8988T (cell line): ENCODE results near the gene FAM13B.
"Not testable (repeated sequence)": the region's sequence is repeated elsewhere in the genome, so short reads cannot be mapped to it uniquely, and the experiment has no call there.

Source experiments
- DNase-seq: peaks from one replicate; pipeline ENCODE4 v3.0.0; 2011

The FAM13B gene

DNA sequence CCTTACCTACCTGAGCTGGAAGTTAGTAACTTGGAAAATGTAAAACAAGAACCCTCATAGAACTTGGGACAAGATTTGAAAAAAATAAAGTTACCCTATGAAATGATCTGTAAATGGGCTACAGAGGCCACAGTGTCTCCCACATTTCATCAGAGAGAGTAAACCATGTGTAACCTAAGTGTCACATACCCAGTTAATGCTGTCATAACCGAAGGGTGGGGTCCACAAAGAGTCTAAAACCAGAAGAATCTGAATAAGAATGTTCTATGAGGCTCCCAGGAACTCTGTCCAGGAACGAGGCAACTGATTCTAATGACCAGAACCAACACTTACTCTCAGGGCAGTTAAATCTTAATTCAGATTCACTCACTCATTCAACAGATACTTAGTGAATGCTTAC lies 1.0 kb upstream of the FAM13B start:
- DNase-seq: no peak

DNA sequence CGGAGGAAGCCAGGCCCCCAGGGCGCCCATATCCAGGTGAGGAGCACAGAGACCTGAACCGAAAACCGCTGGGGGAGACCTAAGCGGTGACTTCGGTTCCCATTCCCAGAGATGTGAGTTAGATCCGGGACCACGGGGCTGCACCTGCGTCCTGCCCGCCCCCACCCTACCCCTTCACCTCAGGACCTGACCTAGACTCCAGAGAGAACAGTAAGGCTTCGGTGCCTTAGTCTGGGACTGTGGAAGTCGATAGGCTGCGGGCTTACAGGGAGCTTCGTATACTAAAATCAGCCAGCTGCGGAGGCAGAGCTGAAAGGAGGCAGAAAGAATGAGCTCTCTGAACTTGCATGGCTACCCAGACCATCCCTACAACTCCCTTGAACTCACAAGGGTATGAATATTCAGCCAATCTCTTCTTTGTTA lies 518 bp upstream of the FAM13B start:
- no peak for DNase-seq

DNA sequence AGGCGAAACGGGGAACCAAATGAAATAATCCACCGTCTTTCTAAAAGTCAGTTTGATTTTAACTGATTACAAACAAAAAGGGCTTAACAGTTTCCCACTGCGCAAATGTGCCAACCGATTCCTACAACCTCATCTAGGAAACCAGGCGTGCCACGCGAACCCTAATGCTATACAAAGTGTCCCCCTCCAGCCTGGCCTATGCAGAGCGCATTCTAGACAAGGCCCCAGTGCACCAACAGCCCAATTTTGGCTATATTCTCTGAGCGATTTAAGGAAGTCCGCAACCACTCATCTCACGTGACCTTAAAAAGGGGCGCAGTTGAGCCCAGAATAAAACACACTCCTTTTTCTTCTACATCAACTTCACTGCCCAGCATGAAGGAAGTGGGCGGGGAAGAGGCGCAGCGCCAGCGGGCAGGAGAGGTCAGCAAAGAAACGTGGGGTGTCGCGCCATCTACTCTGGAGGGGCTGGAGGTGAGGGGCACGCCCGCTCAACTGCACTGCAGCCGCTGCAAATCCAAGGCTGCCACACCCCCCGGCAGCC lies 779 bp downstream of the FAM13B start:
- no peak for DNase-seq

DNA sequence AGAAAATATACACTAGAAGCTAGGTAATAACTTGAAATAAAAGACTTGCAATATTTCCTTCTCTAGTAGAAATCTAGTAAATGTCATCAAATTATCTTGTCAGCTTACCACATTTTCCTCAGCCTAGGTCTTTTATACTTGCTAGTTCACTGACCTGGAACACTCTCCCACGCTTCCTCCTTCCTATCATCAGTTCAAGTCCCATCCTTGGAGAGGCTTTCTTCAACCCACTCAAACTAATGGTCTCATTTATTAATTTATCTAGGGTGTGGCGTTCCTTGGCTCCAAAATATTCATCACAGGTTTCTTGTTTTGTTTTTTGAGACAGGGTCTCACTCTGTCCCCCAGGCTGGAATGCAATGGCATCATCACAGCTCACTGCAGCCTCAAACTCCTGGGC lies 2.9 kb downstream of the FAM13B start:
- no peak for DNase-seq

GRCh38 chr5:138029501-138029900 lies 3.4 kb downstream of the FAM13B start:
- no peak for DNase-seq

DNA sequence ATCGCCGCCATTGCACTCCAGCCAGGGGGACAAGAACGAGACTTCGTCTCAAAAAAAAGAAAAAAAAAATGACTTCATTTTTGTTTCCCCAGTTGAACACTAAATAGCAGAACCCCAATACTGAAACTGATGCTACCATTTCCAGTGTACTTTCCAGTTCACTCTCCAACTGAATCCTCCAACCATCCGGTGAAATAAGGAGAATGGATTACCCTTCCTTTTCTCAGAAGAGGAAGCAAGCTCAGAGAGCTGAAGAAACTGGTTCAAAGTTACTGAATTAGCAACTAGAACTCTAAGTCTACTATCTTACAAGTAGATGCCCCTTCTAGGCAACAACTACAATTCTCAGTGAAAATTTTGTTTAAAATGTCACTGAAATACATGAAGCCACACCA lies 3.9 kb downstream of the FAM13B start:
- no peak for DNase-seq

- DNase-seq: not testable (repeated sequence)
Observed at GRCh38 chr5:138028262-138028970, 4.5 kb downstream of the FAM13B start.

- DNase-seq: not testable (repeated sequence)
Observed at GRCh38 chr5:138026793-138027192, 6.1 kb downstream of the FAM13B start.

DNA sequence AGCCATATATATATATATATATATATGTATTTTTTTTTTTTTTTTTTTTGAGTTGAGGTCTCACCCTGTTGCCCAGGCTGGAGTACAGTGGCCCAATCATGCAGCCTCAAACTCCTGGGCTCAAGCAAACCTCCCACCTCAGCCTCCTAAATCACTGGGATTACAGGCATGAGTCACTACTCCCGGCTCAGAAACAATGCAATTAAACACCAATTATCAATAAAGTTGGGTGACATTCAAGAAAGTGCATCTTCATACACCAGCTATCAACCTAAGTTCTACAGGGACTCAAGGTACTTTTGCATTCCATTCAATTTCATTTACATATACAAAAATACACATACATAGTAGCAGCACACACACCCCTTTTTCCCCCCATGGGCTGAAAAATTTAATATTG lies 7.6 kb downstream of the FAM13B start:
- DNase-seq: no peak

- no peak for DNase-seq
Observed at GRCh38 chr5:138024117-138024516, 8.8 kb downstream of the FAM13B start.

DNA sequence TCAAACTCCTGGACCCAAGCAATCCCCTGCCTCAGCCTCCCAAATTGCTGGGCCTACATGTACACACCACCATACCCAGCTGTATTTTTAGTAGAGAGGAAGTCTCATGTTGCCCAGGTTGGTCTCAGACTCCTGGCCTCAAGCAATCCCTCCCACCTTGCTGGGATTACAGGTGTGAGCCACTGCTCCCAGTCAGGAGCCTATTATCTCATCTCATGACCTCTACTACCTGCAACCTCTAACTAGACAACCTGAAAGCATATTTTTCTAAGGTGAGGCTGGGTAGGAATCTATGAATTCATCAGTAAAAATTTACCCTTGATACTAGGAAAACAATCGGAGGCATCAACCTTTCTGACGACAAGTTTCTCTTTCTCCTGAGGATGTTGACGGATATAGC lies 10.0 kb downstream of the FAM13B start:
- DNase-seq: no peak

DNA sequence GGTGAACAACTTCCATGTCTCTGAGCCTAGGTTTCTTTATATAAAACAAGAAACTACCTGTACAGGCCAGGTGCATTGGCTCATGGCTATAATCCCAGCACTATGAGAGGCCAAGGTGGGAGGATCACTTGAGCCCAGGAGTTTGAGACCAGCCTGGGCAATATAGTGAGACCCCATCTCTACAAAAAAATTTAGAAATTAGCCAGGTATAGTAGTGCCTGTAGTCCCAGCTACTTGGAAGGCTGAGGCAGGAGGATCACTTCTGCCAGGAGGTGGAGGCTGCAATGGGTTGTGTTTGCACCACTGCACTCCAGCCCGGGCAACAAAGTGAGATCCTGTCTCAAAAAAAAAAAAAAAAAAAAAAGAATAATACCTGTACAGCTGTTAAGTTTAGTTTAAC lies 11.1 kb downstream of the FAM13B start:
- no peak for DNase-seq

DNA sequence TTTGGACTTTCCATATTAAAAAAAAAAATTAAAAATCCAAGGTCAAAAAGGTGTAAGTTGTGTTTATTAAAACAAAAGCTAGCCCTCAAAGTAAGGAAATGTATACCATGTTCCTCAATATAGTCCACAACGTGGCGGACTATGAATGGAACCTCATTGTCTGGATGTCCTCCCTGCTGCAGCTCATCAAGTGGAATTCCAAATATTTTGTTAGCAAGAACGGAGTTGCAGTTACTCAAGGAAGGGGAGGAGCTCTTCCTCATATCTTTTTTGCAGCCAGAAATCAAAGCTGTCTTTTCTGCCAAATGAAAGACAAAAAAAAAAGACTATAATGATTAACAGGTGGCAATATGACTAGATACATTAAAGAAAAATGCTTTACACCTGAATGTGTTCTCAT lies 14.0 kb downstream of the FAM13B start:
- DNase-seq: no peak

- no peak for DNase-seq
Observed at GRCh38 chr5:138015916-138016315, 17.0 kb downstream of the FAM13B start.

DNA sequence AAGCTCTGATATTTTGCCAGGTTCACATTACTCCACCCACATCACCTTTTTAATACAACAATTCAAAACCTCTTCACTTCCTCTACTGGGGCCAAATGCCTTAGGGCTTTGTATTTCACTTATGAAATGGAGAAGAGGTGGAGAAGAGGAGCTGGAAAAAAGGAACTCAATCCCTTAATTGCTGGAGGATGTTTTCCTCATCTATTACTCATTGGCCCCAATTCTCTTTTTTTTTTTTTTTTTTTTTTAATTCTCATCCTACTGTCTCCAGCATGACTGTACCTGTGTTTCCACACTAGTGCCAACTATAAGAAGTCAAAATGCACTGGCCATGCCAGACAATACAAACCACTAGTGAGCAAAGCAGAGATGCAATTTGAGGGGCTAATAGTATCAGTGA lies 20.9 kb downstream of the FAM13B start:
- no peak for DNase-seq

- DNase-seq: no peak
Observed at GRCh38 chr5:138000102-138000723, 32.7 kb downstream of the FAM13B start.

DNA sequence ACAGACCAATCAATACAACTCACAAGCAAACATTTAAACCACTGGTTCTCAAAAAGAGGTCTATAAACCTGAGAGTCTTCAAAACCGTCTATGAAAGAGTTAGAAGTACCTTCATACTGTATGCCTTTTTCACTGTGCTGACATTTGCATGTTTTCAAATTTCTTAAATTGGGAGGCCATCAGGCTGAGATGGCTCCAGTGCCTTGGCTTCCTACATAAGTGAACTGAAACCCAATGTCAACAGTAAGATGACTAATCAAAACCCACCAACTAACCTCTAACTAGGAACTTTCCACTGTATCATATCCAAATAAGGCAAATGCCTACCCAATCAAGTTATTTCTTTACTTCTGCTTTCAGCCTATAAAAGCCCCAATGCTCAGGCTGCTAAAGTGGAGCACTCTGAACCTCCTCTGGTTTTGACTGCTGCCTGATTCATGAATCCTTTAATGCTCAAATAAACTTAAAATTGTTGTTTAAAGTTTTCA lies 35.1 kb downstream of the FAM13B start:
- DNase-seq: no peak

GRCh38 chr5:137995749-137996128 lies 37.1 kb downstream of the FAM13B start:
- DNase-seq: no peak

- DNase-seq: no peak
Observed at GRCh38 chr5:137995077-137995748, 37.7 kb downstream of the FAM13B start.

DNA sequence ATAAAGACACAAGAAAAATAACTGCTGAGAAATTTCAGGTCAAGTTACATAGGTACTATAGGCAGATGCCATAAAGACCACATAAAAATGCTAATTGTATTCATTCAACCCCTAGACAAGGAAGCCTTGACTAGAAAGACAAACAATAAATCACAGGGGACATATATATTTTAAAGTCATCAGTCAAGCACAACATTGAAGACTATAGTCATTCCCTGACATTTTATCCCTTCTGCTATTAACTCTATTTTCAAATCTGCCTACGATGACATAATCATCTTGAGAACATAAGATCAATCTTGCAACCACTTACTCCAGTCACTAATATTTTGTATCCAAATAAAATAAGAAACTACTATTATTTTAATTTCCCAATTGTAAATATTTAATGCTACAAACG lies 38.3 kb downstream of the FAM13B start:
- DNase-seq: no peak

DNA sequence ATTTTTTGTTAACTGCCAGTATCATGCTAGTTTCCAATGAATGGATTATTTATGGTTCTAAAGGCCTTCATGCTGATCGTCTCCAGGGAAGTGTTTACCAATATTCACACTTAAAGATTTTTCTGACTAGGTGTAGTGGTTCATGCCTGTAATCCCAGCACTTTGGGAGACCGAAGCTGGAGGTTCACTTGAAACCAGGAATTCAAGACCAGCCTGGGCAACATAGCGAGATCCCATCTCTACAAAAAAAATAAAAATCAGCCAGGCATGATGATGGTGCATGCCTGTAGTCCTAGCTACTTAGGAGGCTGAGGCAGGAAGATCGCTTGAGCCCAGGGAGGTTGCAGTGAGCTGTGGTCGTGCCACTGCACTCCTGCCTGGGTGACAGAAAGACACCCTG lies 43.5 kb downstream of the FAM13B start:
- no peak for DNase-seq

DNA sequence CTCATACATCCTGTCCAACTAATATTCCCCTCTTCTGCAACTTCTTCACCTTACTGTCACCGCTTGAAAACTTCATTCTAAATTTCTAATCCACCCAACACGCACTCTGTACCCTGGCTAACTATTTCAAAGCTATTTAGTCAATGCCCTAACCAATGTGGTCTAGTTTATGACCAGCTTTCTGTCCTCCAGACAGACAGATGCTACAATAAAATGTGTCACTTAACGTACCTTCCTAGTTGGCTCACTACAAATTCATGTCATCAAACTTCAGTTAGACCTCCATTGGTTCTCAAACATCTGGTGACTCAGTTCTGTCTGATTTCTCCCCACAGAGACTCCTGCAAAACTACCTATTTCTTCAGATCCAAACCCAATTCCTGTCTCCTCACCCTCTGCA lies 57.7 kb downstream of the FAM13B start:
- DNase-seq: no peak

GRCh38 chr5:137970384-137970783 lies 62.5 kb downstream of the FAM13B start:
- DNase-seq: not testable (repeated sequence)

GRCh38 chr5:137960819-137961218 lies 72.1 kb downstream of the FAM13B start:
- DNase-seq: no peak
